H9 (cell line): ENCODE measurements around the gene ARL6IP6. TPM values are rescaled to one million over a fixed set of nuclear protein-coding genes. Genes with fewer than 3 reads are reported as not detected.

Experiments used
- DNase-seq: peaks from one replicate; pipeline ENCODE4 v3.0.0-alpha.2; 2017
- H2AFZ ChIP-seq: one replicate; pipeline ENCODE4 v1.6.1; 2013; ENCODE audit warnings: mild to moderate bottlenecking, low read length, control low read depth, moderate library complexity
- H2AK5ac ChIP-seq: 2 replicates; pipeline ENCODE4 v1.6.1; 2013; ENCODE audit warnings: low read length, control low read depth, mixed read lengths; ENCODE audit not compliant: insufficient read length
- H2BK120ac ChIP-seq: one replicate; pipeline ENCODE4 v1.6.1; 2013; ENCODE audit warnings: low read depth, mild to moderate bottlenecking, low read length, control low read depth, inconsistent platforms; ENCODE audit not compliant: poor library complexity, severe bottlenecking
- H2BK12ac ChIP-seq: 2 replicates; pipeline ENCODE4 v1.6.1; 2013; ENCODE audit warnings: low read length, control low read depth, mixed read lengths, low read depth; ENCODE audit not compliant: insufficient read length
- H2BK15ac ChIP-seq: 2 replicates; pipeline ENCODE4 v1.6.1; 2013; ENCODE audit warnings: low read depth, low read length, control low read depth
- H2BK20ac ChIP-seq: one replicate; pipeline ENCODE4 v1.6.1; 2013; ENCODE audit warnings: low read depth, mild to moderate bottlenecking, low read length, control low read depth, inconsistent platforms; ENCODE audit not compliant: poor library complexity, severe bottlenecking
- H2BK5ac ChIP-seq: 2 replicates; pipeline ENCODE4 v1.6.1; 2013; ENCODE audit warnings: low read length, control low read depth, mixed read lengths; ENCODE audit not compliant: insufficient read length
- H3K14ac ChIP-seq: 2 replicates; pipeline ENCODE4 v1.6.1; 2013; ENCODE audit warnings: low read length, control low read depth; ENCODE audit not compliant: insufficient read depth
- H3K18ac ChIP-seq: 2 replicates; pipeline ENCODE4 v1.6.1; 2013; ENCODE audit warnings: low read depth, mild to moderate bottlenecking, mixed read lengths, low read length, control low read depth; ENCODE audit not compliant: insufficient read length
- H3K23ac ChIP-seq: 2 replicates; pipeline ENCODE4 v1.6.1; 2013; ENCODE audit warnings: low read length, control low read depth, mixed read lengths, low read depth; ENCODE audit not compliant: insufficient read length
- H3K23me2 ChIP-seq: 2 replicates; pipeline ENCODE4 v1.6.1; 2013; ENCODE audit warnings: low read depth, mild to moderate bottlenecking, mixed read lengths, low read length, control low read depth; ENCODE audit not compliant: insufficient read length, poor library complexity, severe bottlenecking
- H3K27ac ChIP-seq: 2 replicates; pipeline ENCODE4 v1.5.1; 2013; ENCODE audit warnings: low read length, control low read depth, mixed read lengths, low read depth; ENCODE audit not compliant: insufficient read length
- H3K27me3 ChIP-seq: 2 replicates; pipeline ENCODE4 v1.6.1; 2013; ENCODE audit warnings: low read length, control low read depth, inconsistent platforms; ENCODE audit not compliant: insufficient read depth
- H3K4ac ChIP-seq: 2 replicates; pipeline ENCODE4 v1.6.1; 2013; ENCODE audit warnings: low read depth, mild to moderate bottlenecking, control low read depth, inconsistent platforms, low read length, moderate library complexity
- H3K4me1 ChIP-seq: 2 replicates; pipeline ENCODE4 v1.6.1; 2013; ENCODE audit warnings: low read length, control low read depth, inconsistent platforms; ENCODE audit not compliant: insufficient read depth
- H3K4me2 ChIP-seq: 2 replicates; pipeline ENCODE4 v1.6.1; 2013; ENCODE audit warnings: low read length, control low read depth, mixed read lengths; ENCODE audit not compliant: insufficient read length, insufficient read depth
- H3K56ac ChIP-seq: 2 replicates; pipeline ENCODE4 v1.6.1; 2013; ENCODE audit warnings: low read depth, mild to moderate bottlenecking, mixed read lengths, low read length, control low read depth; ENCODE audit not compliant: insufficient read length
- H3K79me1 ChIP-seq: 2 replicates; pipeline ENCODE4 v1.6.1; 2013; ENCODE audit warnings: low read depth, mild to moderate bottlenecking, moderate library complexity, low read length, control low read depth, inconsistent platforms; ENCODE audit not compliant: insufficient read depth, poor library complexity, severe bottlenecking
- H3K79me2 ChIP-seq: 2 replicates; pipeline ENCODE4 v1.6.1; 2013; ENCODE audit warnings: low read length, control low read depth, inconsistent platforms; ENCODE audit not compliant: insufficient read depth
- H3K9ac ChIP-seq: 2 replicates; pipeline ENCODE4 v1.6.1; 2013; ENCODE audit warnings: low read length, control low read depth, mixed read lengths; ENCODE audit not compliant: insufficient read length; ENCODE audit errors: extremely low read depth
- H3K9me3 ChIP-seq: one replicate; pipeline ENCODE4 v1.6.1; 2013; ENCODE audit warnings: low read depth, low read length, inconsistent platforms; ENCODE audit not compliant: control insufficient read depth
- H3T11ph ChIP-seq: one replicate; pipeline ENCODE4 v1.6.1; 2013; ENCODE audit warnings: mild to moderate bottlenecking, low read length, control low read depth, inconsistent platforms
- H4K20me1 ChIP-seq: one replicate; pipeline ENCODE4 v1.6.1; 2013; ENCODE audit not compliant: control insufficient read depth, insufficient read length, insufficient read depth
- H4K5ac ChIP-seq: 2 replicates; pipeline ENCODE4 v1.6.1; 2013; ENCODE audit warnings: low read depth, mild to moderate bottlenecking, mixed read lengths, low read length, control low read depth; ENCODE audit not compliant: insufficient read length
- H4K8ac ChIP-seq: replicated peaks from 2 replicates; pipeline ENCODE4 v1.6.1; 2013; ENCODE audit warnings: low read length, control low read depth, mixed read lengths, low read depth; ENCODE audit not compliant: insufficient read length
- H4K91ac ChIP-seq: 2 replicates; pipeline ENCODE4 v1.6.1; 2013; ENCODE audit warnings: low read depth, mild to moderate bottlenecking, moderate library complexity, mixed read lengths, low read length, control low read depth; ENCODE audit not compliant: insufficient read length
- H3K27ac Mint-ChIP-seq, 3 experiments: 2 replicates in 2 of 3; 3 replicates in 1 of 3; pipeline ENCODE4 v1.8.0; 2020 to 2021; ENCODE audit warnings: mixed read lengths in 3 of 3, mild to moderate bottlenecking in 1 of 3, moderate library complexity in 1 of 3
- H3K27me3 Mint-ChIP-seq: 2 replicates; pipeline ENCODE4 v1.8.0; 2021; ENCODE audit warnings: low read depth, mild to moderate bottlenecking, moderate library complexity, mixed read lengths
- H3K36me3 Mint-ChIP-seq, 3 experiments: 2 replicates in 2 of 3; 3 replicates in 1 of 3; pipeline ENCODE4 v1.8.0; 2020 to 2021; ENCODE audit warnings: low read depth in 3 of 3, mixed read lengths in 3 of 3; ENCODE audit not compliant: insufficient read depth in 1 of 3
- H3K4me1 Mint-ChIP-seq, 2 experiments: 2 replicates each; pipeline ENCODE4 v1.8.0; 2020; ENCODE audit warnings: mixed read lengths in 2 of 2
- H3K4me3 Mint-ChIP-seq, 2 experiments: 2 replicates in 1 of 2; 3 replicates in 1 of 2; pipeline ENCODE4 v1.8.0; 2020 to 2021; ENCODE audit warnings: mild to moderate bottlenecking in 2 of 2, mixed read lengths in 2 of 2, moderate library complexity in 1 of 2
- H3K9me3 Mint-ChIP-seq, 2 experiments: 2 replicates in 1 of 2; 3 replicates in 1 of 2; pipeline ENCODE4 v1.8.0; 2020; ENCODE audit warnings: mild to moderate bottlenecking in 2 of 2, mixed read lengths in 2 of 2, moderate library complexity in 1 of 2
- WGBS: extraction: QIAGEN DNeasy Blood & Tissue Kit; methylation state at CpG from one replicate; pipeline ENCODE4 v1.1.7; 2013; ENCODE audit warnings: missing lambda C conversion rate, low lambda C conversion rate, mixed read lengths; ENCODE audit not compliant: insufficient read length; ENCODE audit errors: extremely low coverage; 5-methylcytosine and 5-hydroxymethylcytosine counted together
- total RNA-seq: library from RNA; stranded (reverse); gene quantifications from 2 replicates; pipeline ENCODE4 v1.2.1, GENCODE V29; 2021
- TF ChIP-seq, protein P1 (sequence below): fragments of 200-600 bp; sonication (generic); conservative IDR thresholded peaks from 3 replicates; pipeline ENCODE4 v1.8.0; 2021; ENCODE audit warnings: antibody characterized with exemption, mild to moderate bottlenecking

The ARL6IP6 gene
- total RNA-seq, 1 experiment from 2014 or later, result 27.3 TPM

DNA sequence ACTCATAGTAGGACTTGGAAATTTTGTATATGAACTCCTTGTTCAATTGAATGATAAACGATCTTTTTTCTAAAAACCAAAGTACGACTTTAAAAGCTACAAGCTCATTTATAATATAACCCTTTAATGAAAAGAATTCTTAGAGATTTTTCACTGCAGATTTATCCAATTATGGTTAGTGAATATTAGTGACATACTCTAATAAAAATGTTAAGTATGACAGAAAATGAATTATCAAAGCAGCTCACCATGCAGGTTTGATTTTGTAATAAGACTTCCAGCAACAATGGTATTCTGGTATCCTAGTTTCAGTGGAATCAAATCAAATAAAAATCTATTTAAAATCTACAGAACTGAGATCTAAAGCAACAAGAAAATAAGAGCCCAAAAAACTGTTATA lies 39.6 kb upstream of the ARL6IP6 start:
- Mint-ChIP-seq H3K27me3 (no peaks in the 10 kb centered on the region), H3K4me3 (no peak overlapping the region), H3K36me3 (peaks cover 38 to 85% (median 72%) of the 10 kb centered on the region in 3 experiments), H3K27ac (no peak overlapping the region), H3K4me1 (no peaks in the 10 kb centered on the region), H3K9me3 (peaks cover 0 to 2% of the 10 kb centered on the region in 2 experiments; a peak in 2 of 5 replicates)
- Histone ChIP-seq H4K20me1 (no peaks in the 10 kb centered on the region), H3K4me2 (no peak overlapping the region), H3T11ph (no peak overlapping the region), H3K56ac (no peak overlapping the region), H4K91ac (no peak overlapping the region), H3K27me3 (no peaks in the 10 kb centered on the region), H3K23me2 (no peaks in the 10 kb centered on the region), H2BK20ac (no peak overlapping the region), H2BK12ac (no peak overlapping the region), H2BK120ac (no peak overlapping the region), H3K79me2 (no peaks in the 10 kb centered on the region), H2AK5ac (no peak overlapping the region), H3K4me1 (no peaks in the 10 kb centered on the region), H2BK5ac (no peak overlapping the region), H2BK15ac (no peak overlapping the region), H3K23ac (no peak overlapping the region), H3K4ac (no peak overlapping the region), H3K18ac (no peak overlapping the region), H4K5ac (no peak overlapping the region), H4K8ac (no peak overlapping the region), H3K9ac (no peak overlapping the region), H3K9me3 (no peaks in the 10 kb centered on the region), H2AFZ (no peak overlapping the region), H3K14ac (no peak overlapping the region), H3K27ac (no peak overlapping the region), H3K79me1 (no peaks in the 10 kb centered on the region)
- no peak for DNase-seq
- WGBS, result no CpG with 5 or more reads among the region's 2 CpGs
- TF ChIP-seq, protein P1, sequence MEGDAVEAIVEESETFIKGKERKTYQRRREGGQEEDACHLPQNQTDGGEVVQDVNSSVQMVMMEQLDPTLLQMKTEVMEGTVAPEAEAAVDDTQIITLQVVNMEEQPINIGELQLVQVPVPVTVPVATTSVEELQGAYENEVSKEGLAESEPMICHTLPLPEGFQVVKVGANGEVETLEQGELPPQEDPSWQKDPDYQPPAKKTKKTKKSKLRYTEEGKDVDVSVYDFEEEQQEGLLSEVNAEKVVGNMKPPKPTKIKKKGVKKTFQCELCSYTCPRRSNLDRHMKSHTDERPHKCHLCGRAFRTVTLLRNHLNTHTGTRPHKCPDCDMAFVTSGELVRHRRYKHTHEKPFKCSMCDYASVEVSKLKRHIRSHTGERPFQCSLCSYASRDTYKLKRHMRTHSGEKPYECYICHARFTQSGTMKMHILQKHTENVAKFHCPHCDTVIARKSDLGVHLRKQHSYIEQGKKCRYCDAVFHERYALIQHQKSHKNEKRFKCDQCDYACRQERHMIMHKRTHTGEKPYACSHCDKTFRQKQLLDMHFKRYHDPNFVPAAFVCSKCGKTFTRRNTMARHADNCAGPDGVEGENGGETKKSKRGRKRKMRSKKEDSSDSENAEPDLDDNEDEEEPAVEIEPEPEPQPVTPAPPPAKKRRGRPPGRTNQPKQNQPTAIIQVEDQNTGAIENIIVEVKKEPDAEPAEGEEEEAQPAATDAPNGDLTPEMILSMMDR, result no peak
